ENCODE results near the gene TTLL8. TPM values are rescaled to one million over a fixed set of nuclear protein-coding genes. Genes with fewer than 3 reads are reported as not detected.

The TTLL8 gene
- total and polyA plus RNA-seq, 2 of the 8 experiments (the other 6 are each of a cell fraction or from before 2014, with no cell fraction given) = not detected

- Histone ChIP-seq H3K36me3 (ENCODE audit: control insufficient read depth in 2 of 4, insufficient read depth in 4 of 4, low read length in 3 of 4) (no peaks in the 10 kb centered on the region), H2AFZ (ENCODE audit: low read length) (no peak overlapping the region), H2BK5ac (ENCODE audit: low read depth, low read length) (no peak overlapping the region), H3K18ac (ENCODE audit: extremely low read depth, low read length) (no peak overlapping the region), H3K23ac (ENCODE audit: insufficient read length) (no peak overlapping the region), H3K9me3 (ENCODE audit: insufficient read depth in 2 of 2, low read depth in 1 of 2, low read length in 1 of 2) (no peaks in the 10 kb centered on the region), H3K79me2 (ENCODE audit: control insufficient read depth in 1 of 2, insufficient read depth in 2 of 2, low read length in 2 of 2) (no peaks in the 10 kb centered on the region), H4K20me1 (replicated peaks in 1 of 2; ENCODE audit: control insufficient read depth in 1 of 2, insufficient read depth in 2 of 2, low read length in 2 of 2) (no peaks in the 10 kb centered on the region), H3K27ac (ENCODE audit: low read depth, low read length) (no peak overlapping the region), H2AK5ac (ENCODE audit: low read depth, low read length) (no peak overlapping the region), H3K56ac (replicated peaks; ENCODE audit: insufficient read length, low read depth, low read length) (no peak overlapping the region), H4K5ac (ENCODE audit: insufficient read length, low read depth, low read length) (no peak overlapping the region), H3K14ac (ENCODE audit: insufficient read length) (no peak overlapping the region), H2BK120ac (replicated peaks; ENCODE audit: low read depth, low read length) (no peak overlapping the region), H4K91ac (replicated peaks; ENCODE audit: insufficient read length, low read length) (no peak overlapping the region), H2BK20ac (ENCODE audit: low read length) (no peak overlapping the region), H3K4me2 (ENCODE audit: insufficient read depth in 1 of 2, low read depth in 2 of 2, low read length in 2 of 2) (peak overlapping the region; percentile 67 to 86), H2BK15ac (ENCODE audit: low read length) (no peak overlapping the region), H3K79me1 (ENCODE audit: low read depth, low read length) (no peaks in the 10 kb centered on the region), H3K23me2 (ENCODE audit: low read depth, low read length) (peaks cover 15% of the 10 kb centered on the region; the same call in 1 of the 2 replicates), H3K4ac (replicated peaks; ENCODE audit: insufficient read length, low read depth, low read length) (no peak overlapping the region), H3K27me3 (replicated peaks in 1 of 4; ENCODE audit: control insufficient read depth in 3 of 4, extremely low read depth in 1 of 4, insufficient read depth in 3 of 4, low read length in 3 of 4) (peaks cover 8 to 20% (median 11%) of the 10 kb centered on the region in 4 experiments), H3K9ac (replicated peaks in 1 of 4; ENCODE audit: extremely low read depth in 1 of 4, low read depth in 3 of 4, low read length in 3 of 4) (no peak overlapping the region; a peak in 1 of 7 replicates), H4K8ac (ENCODE audit: extremely low read depth, insufficient read depth, low read length) (no peak overlapping the region; the same call in 1 of the 2 replicates), H2BK12ac (ENCODE audit: low read depth, low read length) (no peak overlapping the region), H3K4me3 (ENCODE audit: extremely low read depth in 1 of 4, insufficient read depth in 2 of 4, low read depth in 3 of 4, low read length in 4 of 4) (peak overlapping the region in 1 of 4 experiments; percentile 66; a peak in 1 of 8 replicates), H3K4me1 (replicated peaks in 1 of 4; ENCODE audit: control insufficient read depth in 3 of 4, insufficient read depth in 4 of 4, low read length in 3 of 4) (peaks cover 0 to 11% (median 2%) of the 10 kb centered on the region in 4 experiments; a peak in 4 of 7 replicates)
- CTCF ChIA-PET (ENCODE audit: partially characterized antibody) = interaction anchor here (0.5 to 2.9 kb wide), 24 partner anchors 9 to 434 kb away, joined by 3 to 11 read pairs (median 4); no protein-coding TSS in a partner anchor
- FAIRE-seq (no peak), DNase-seq (ENCODE audit: low read depth in 1 of 2, low spot score in 2 of 2) (no peak)
- WGBS, 2 experiments (ENCODE audit: extremely low coverage in 1 of 2, insufficient coverage in 1 of 2, insufficient read length in 1 of 2, insufficient replicate concordance in 2 of 2, low coverage in 1 of 2, low lambda C conversion rate in 2 of 2, missing lambda C conversion rate in 1 of 2) = 76% methylated on average over 7 of the region's 7 CpGs; no CpG with 5 or more reads in 1 of the 2 experiments
- POLR2A ChIA-PET (ENCODE audit: partially characterized antibody) = interaction anchor here (1.3 kb wide), 1 partner anchor 15 kb away, joined by 5 read pairs; no protein-coding TSS in a partner anchor
- TF ChIP-seq SP2 (IDR thresholded peaks at IDR 0.05; ENCODE audit: low read length) (no peak), EP300 (IDR thresholded peaks at IDR 0.05; ENCODE audit: borderline replicate concordance in 1 of 2, low read depth in 2 of 2, low read length in 2 of 2) (no peak), JUN (IDR thresholded peaks at IDR 0.05; ENCODE audit: low read depth, low read length) (no peak), MAFK (IDR thresholded peaks at IDR 0.05; ENCODE audit: low read depth, low read length) (no peak), CHD2 (IDR thresholded peaks at IDR 0.05; ENCODE audit: low read length) (no peak), YY1 (IDR thresholded peaks at IDR 0.05; ENCODE audit: low read depth, low read length) (no peak), CEBPB (IDR thresholded peaks at IDR 0.05; ENCODE audit: low read depth, low read length) (no peak), MAX (IDR thresholded peaks at IDR 0.05) (no peak), TEAD4 (IDR thresholded peaks at IDR 0.05; ENCODE audit: low read depth, low read length) (no peak), RBBP5 (IDR thresholded peaks at IDR 0.05; ENCODE audit: borderline replicate concordance, low read depth, low read length) (no peak), TCF12 (IDR thresholded peaks at IDR 0.05; ENCODE audit: low read depth, low read length) (no peak), HDAC2 (IDR thresholded peaks at IDR 0.05; ENCODE audit: borderline replicate concordance in 1 of 2, low read depth in 2 of 2, low read length in 2 of 2) (no peak), SIRT6 (IDR thresholded peaks at IDR 0.05; ENCODE audit: low read length) (no peak), NANOG (IDR thresholded peaks at IDR 0.05; ENCODE audit: insufficient read depth, low read depth, low read length, poor library complexity, severe bottlenecking) (no peak), JUND (IDR thresholded peaks at IDR 0.05; ENCODE audit: low read length) (no peak)
These were observed 1.8 kb upstream of the TTLL8 start for GRCh38 chr22:50059881-50060262.

Data from H1 (cell line).